Thyroid gland (tissue), 4 donors: Measurements from ENCODE around the gene TSHR.

Experiments
- CTCF ChIP-seq, 6 experiments: fragments of 200-600 bp in 3 of 6; fragments of 450-650 bp in 3 of 6; sonication (generic) in 3 of 6; IDR thresholded peaks; one replicate each; pipeline ENCODE4 v1.5.1; 2016 to 2019; ENCODE audit warnings: antibody characterized with exemption in 6 of 6, mild to moderate bottlenecking in 2 of 6, inconsistent platforms in 1 of 6, moderate library complexity in 1 of 6
- POLR2A ChIP-seq, 2 donors: fragments of 450-650 bp; IDR thresholded peaks; one replicate each; pipeline ENCODE4 v1.6.1; 2017; ENCODE audit warnings: antibody characterized with exemption in 2 of 2, mild to moderate bottlenecking in 2 of 2, moderate library complexity in 1 of 2

GRCh38 chr14:81095539-81095938 is 140.1 kb downstream of the TSHR start:
- TF ChIP-seq POLR2A (IDR thresholded peaks at IDR 0.05), result no peak
- no peak for TF ChIP-seq CTCF (IDR thresholded peaks at IDR 0.05)
